Panc1 (cell line): ENCODE results near the gene FTSJ3. TPM values are rescaled to one million over a fixed set of nuclear protein-coding genes. Genes with fewer than 3 reads are reported as not detected.

ENCODE experiments used
- ATAC-seq: fragments of 200-7000 bp; cut with Tn5 transposase; 2 replicates; pipeline ENCODE4 v1.9.1; 2020; ENCODE audit warnings: mild to moderate bottlenecking, moderate library complexity
- BruUV-seq: library from RNA; stranded (reverse); fragments of 400-500 nt; replicated peaks from 2 replicates; lab custom pipeline; 2021; lab: Mats Ljungman, UMichigan
- CTCF ChIA-PET: fragments of 300-600 bp; sonication (Branson Sonifier 250); formaldehyde crosslinking; loops from one replicate; lab custom pipeline; 2022; ENCODE audit warnings: antibody characterized with exemption; lab: Charles Lee
- POLR2A ChIA-PET: fragments of 300-600 bp; sonication (Branson Sonifier 250); formaldehyde crosslinking; loops from one replicate; lab custom pipeline; 2022; ENCODE audit warnings: antibody characterized with exemption; lab: Charles Lee
- DNase-seq: peaks from one replicate; pipeline ENCODE4 v3.0.0-alpha.2; 2010; ENCODE audit warnings: low read depth, low spot score
- H3K27ac ChIP-seq: 2 replicates; pipeline ENCODE4 v1.5.1; 2011; ENCODE audit warnings: mild to moderate bottlenecking, low read length, inconsistent platforms
- H3K27me3 ChIP-seq: fragments of 200-500 bp; sonication (Bioruptor generic); 2 replicates; pipeline ENCODE4 v1.6.0; 2014; ENCODE audit warnings: low read length, inconsistent platforms; ENCODE audit not compliant: control insufficient read depth, insufficient read depth
- H3K36me3 ChIP-seq: fragments of 200-500 bp; sonication (Bioruptor generic); 2 replicates; pipeline ENCODE4 v1.5.1; 2014; ENCODE audit warnings: inconsistent platforms, mild to moderate bottlenecking, low read length, moderate library complexity; ENCODE audit not compliant: control insufficient read depth, insufficient read depth
- H3K4me1 ChIP-seq: 2 replicates; pipeline ENCODE4 v1.5.1; 2011; ENCODE audit warnings: inconsistent platforms, mild to moderate bottlenecking, low read length, moderate library complexity; ENCODE audit not compliant: control insufficient read depth, insufficient read depth
- H3K4me3 ChIP-seq, 2 experiments: 2 replicates each; pipeline ENCODE4 v1.5.1; 2011 to 2012; ENCODE audit warnings: low read depth in 2 of 2, low read length in 2 of 2, mild to moderate bottlenecking in 2 of 2, inconsistent platforms in 1 of 2, moderate library complexity in 1 of 2
- H3K9me3 ChIP-seq: fragments of 200-500 bp; sonication (Bioruptor generic); 2 replicates; pipeline ENCODE4 v1.5.1; 2014; ENCODE audit warnings: low read depth, mild to moderate bottlenecking, inconsistent platforms, low read length, moderate library complexity; ENCODE audit not compliant: control insufficient read depth, insufficient read depth
- POLR2AphosphoS5 ChIP-seq: IDR thresholded peaks from 2 replicates; pipeline ENCODE4 v1.6.1; 2012; ENCODE audit warnings: mild to moderate bottlenecking, low read depth, low read length, moderate library complexity
- SIN3A ChIP-seq: IDR thresholded peaks from 2 replicates; pipeline ENCODE4 v1.6.1; 2012; ENCODE audit warnings: low read depth, mild to moderate bottlenecking, low read length, moderate library complexity, borderline replicate concordance; ENCODE audit not compliant: insufficient read depth
- TCF7L2 ChIP-seq: IDR thresholded peaks from 2 replicates; pipeline ENCODE4 v1.6.1; 2011; ENCODE audit warnings: mild to moderate bottlenecking, low read depth, low read length, inconsistent platforms
- in situ Hi-C: cut with HindIII; loops from 2 replicates; pipeline ENCODE4 v1.10.0; 2016; ENCODE audit warnings: low sequenced_read_pairs, low pct_unique_long_range_greater_than_20kb
- intact Hi-C: fragments of 100-400 bp; cut with micrococcal nuclease; formaldehyde crosslinking; loops from one replicate; pipeline ENCODE4 v1.10.0; 2022; ENCODE audit not compliant: unreplicated experiment
- total RNA-seq: library from RNA; stranded (reverse); gene quantifications from one replicate; pipeline ENCODE4 v1.2.1, GENCODE V29; 2021; ENCODE audit not compliant: unreplicated experiment
- TF ChIP-seq, protein P1 (sequence below): fragments of 450-650 bp; IDR thresholded peaks from 2 replicates; pipeline ENCODE4 v1.5.1; 2017; ENCODE audit warnings: mild to moderate bottlenecking
- TF ChIP-seq, protein P2 (sequence below), 2 experiments: IDR thresholded peaks; 2 replicates each; pipeline ENCODE4 v1.6.1; 2011 to 2012; ENCODE audit warnings: low read depth in 2 of 2, control low read depth in 1 of 2, low read length in 1 of 2, mild to moderate bottlenecking in 1 of 2, moderate library complexity in 1 of 2; ENCODE audit not compliant: insufficient read depth in 1 of 2

The FTSJ3 gene
- total RNA-seq, 1 experiment from 2014 or later, result 41.3 TPM

DNA sequence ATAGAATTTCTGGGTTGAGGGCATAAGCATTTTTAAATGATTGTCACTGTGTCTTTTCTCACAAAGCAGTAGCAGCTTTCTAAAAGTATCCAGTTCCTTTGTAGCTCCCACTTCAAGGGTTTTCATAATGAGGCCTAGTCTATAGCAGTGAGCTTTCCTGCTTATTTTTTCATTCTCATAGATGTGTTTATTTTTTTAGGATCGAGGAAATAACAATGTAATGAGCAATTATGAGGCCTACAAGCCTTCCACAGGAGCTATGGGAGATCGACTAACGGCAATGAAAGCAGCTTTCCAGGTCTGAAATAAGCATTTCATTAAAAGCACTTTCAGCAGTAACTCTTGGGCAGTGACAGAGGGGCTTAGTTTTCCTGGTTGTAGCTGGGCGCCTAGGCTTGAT lies 10.8 kb downstream of the FTSJ3 start:
- Histone ChIP-seq H3K9me3 (no peaks in the 10 kb centered on the region), H3K4me1 (no peaks in the 10 kb centered on the region), H3K27ac (no peak overlapping the region), H3K27me3 (no peaks in the 10 kb centered on the region), H3K4me3 (no peak overlapping the region), H3K36me3 (peaks cover 20% of the 10 kb centered on the region)
- TF ChIP-seq POLR2AphosphoS5 (no peak), TCF7L2 (no peak), SIN3A (no peak)
- TF ChIP-seq, protein P1, sequence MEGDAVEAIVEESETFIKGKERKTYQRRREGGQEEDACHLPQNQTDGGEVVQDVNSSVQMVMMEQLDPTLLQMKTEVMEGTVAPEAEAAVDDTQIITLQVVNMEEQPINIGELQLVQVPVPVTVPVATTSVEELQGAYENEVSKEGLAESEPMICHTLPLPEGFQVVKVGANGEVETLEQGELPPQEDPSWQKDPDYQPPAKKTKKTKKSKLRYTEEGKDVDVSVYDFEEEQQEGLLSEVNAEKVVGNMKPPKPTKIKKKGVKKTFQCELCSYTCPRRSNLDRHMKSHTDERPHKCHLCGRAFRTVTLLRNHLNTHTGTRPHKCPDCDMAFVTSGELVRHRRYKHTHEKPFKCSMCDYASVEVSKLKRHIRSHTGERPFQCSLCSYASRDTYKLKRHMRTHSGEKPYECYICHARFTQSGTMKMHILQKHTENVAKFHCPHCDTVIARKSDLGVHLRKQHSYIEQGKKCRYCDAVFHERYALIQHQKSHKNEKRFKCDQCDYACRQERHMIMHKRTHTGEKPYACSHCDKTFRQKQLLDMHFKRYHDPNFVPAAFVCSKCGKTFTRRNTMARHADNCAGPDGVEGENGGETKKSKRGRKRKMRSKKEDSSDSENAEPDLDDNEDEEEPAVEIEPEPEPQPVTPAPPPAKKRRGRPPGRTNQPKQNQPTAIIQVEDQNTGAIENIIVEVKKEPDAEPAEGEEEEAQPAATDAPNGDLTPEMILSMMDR, result no peak
- TF ChIP-seq, protein P2, sequence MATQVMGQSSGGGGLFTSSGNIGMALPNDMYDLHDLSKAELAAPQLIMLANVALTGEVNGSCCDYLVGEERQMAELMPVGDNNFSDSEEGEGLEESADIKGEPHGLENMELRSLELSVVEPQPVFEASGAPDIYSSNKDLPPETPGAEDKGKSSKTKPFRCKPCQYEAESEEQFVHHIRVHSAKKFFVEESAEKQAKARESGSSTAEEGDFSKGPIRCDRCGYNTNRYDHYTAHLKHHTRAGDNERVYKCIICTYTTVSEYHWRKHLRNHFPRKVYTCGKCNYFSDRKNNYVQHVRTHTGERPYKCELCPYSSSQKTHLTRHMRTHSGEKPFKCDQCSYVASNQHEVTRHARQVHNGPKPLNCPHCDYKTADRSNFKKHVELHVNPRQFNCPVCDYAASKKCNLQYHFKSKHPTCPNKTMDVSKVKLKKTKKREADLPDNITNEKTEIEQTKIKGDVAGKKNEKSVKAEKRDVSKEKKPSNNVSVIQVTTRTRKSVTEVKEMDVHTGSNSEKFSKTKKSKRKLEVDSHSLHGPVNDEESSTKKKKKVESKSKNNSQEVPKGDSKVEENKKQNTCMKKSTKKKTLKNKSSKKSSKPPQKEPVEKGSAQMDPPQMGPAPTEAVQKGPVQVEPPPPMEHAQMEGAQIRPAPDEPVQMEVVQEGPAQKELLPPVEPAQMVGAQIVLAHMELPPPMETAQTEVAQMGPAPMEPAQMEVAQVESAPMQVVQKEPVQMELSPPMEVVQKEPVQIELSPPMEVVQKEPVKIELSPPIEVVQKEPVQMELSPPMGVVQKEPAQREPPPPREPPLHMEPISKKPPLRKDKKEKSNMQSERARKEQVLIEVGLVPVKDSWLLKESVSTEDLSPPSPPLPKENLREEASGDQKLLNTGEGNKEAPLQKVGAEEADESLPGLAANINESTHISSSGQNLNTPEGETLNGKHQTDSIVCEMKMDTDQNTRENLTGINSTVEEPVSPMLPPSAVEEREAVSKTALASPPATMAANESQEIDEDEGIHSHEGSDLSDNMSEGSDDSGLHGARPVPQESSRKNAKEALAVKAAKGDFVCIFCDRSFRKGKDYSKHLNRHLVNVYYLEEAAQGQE (IDR thresholded peaks at IDR 0.05; ENCODE audit: insufficient read depth in 1 of 2, low read depth in 2 of 2, low read length in 1 of 2), result no peak
- ATAC-seq (no peak), DNase-seq (no peak)
- in situ Hi-C loops, result no loop called here
- ChIA-PET CTCF (no interaction called here), POLR2A (no interaction called here)
- BruUV-seq, result no TSS peak
- intact Hi-C loops, result no loop called here

DNA sequence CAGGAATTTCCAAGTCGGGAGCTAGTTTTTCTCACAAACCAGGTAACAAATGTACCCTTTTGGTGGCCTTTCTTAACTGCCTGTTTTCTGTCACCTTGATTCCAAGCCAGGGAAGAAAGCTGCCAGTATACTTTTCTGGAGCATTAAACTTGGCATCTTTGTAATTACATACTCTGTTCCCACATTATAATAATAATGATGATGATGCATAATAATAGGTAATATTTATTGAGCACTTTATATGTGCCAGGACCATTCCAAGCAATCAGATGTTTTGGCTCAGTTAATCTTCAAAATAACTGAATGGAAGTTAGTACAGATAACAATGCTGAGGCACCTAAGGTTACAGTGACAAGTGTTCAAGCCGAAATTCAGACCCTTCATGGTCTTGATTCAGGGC lies 11.3 kb downstream of the FTSJ3 start:
- Histone ChIP-seq H3K27me3 (no peaks in the 10 kb centered on the region), H3K4me1 (no peaks in the 10 kb centered on the region), H3K27ac (no peak overlapping the region), H3K9me3 (no peaks in the 10 kb centered on the region), H3K36me3 (peaks cover 24% of the 10 kb centered on the region), H3K4me3 (no peak overlapping the region)
- no peak for DNase-seq
- CTCF ChIA-PET, result no interaction called here
- TF ChIP-seq, protein P2 (IDR thresholded peaks at IDR 0.05; ENCODE audit: insufficient read depth in 1 of 2, low read depth in 2 of 2, low read length in 1 of 2), result no peak
- TF ChIP-seq SIN3A, result no peak
- no peak for TF ChIP-seq TCF7L2
- TF ChIP-seq POLR2AphosphoS5, result no peak
- BruUV-seq, result no TSS peak
- intact Hi-C loops (no loop called here), in situ Hi-C loops (no loop called here)
- POLR2A ChIA-PET, result no interaction called here
- ATAC-seq, result no peak
